Neural cell (in vitro differentiated cells): ENCODE results near the gene GMPR2. TPM values are rescaled to one million over a fixed set of nuclear protein-coding genes. Genes with fewer than 3 reads are reported as not detected.

Source experiments
- H2AFZ ChIP-seq: fragments of 200-600, 300-800 bp; sonication (generic), shearing (Covaris generic); 2 replicates; pipeline ENCODE4 v1.6.0; 2014; ENCODE audit warnings: low read depth, mild to moderate bottlenecking, antibody characterized with exemption, low read length, moderate library complexity
- H3F3A ChIP-seq: fragments of 200-600 bp; shearing (Covaris generic); 2 replicates; pipeline ENCODE4 v1.6.1; 2016; ENCODE audit warnings: mild to moderate bottlenecking, moderate library complexity, mixed read lengths, antibody characterized with exemption, low read length; ENCODE audit not compliant: insufficient read depth, poor library complexity, severe bottlenecking
- H3K27ac ChIP-seq: fragments of 200-600, 300-800 bp; sonication (generic), shearing (Covaris generic); 2 replicates; pipeline ENCODE4 v1.5.1; 2014; ENCODE audit warnings: mild to moderate bottlenecking, low read length, moderate library complexity
- H3K27me3 ChIP-seq: fragments of 300-800, 200-600 bp; sonication (generic), shearing (Covaris generic); 2 replicates; pipeline ENCODE4 v1.6.0; 2014; ENCODE audit warnings: mild to moderate bottlenecking, low read depth, low read length, moderate library complexity; ENCODE audit not compliant: insufficient read depth
- H3K36me3 ChIP-seq: fragments of 300-800, 200-600 bp; sonication (generic), shearing (Covaris generic); 2 replicates; pipeline ENCODE4 v1.5.1; 2014; ENCODE audit warnings: mild to moderate bottlenecking, antibody characterized with exemption, low read length, moderate library complexity; ENCODE audit not compliant: insufficient read depth
- H3K4me2 ChIP-seq: fragments of 300-800, 200-600 bp; sonication (generic), shearing (Covaris generic); 2 replicates; pipeline ENCODE4 v1.6.0; 2014; ENCODE audit warnings: mild to moderate bottlenecking, low read length
- H3K4me3 ChIP-seq: fragments of 300-800, 200-600 bp; sonication (generic), shearing (Covaris generic); 2 replicates; pipeline ENCODE4 v1.5.1; 2014; ENCODE audit warnings: mild to moderate bottlenecking, low read length, moderate library complexity
- H3K79me2 ChIP-seq: fragments of 200-600 bp; shearing (Covaris generic); replicated peaks from 2 replicates; pipeline ENCODE4 v1.6.0; 2014; ENCODE audit warnings: mild to moderate bottlenecking, low read length, moderate library complexity; ENCODE audit not compliant: insufficient read depth
- H3K9ac ChIP-seq: fragments of 300-800, 200-600 bp; sonication (generic), shearing (Covaris generic); 2 replicates; pipeline ENCODE4 v1.6.1; 2016; ENCODE audit warnings: mild to moderate bottlenecking, low read length, mixed read lengths
- H3K9me2 ChIP-seq: fragments of 200-600 bp; shearing (Covaris generic); 2 replicates; pipeline ENCODE4 v1.6.1; 2016; ENCODE audit warnings: mild to moderate bottlenecking, low read length, mixed read lengths; ENCODE audit not compliant: insufficient read depth
- H3K9me3 ChIP-seq: fragments of 200-600, 300-800 bp; sonication (generic), shearing (Covaris generic); 2 replicates; pipeline ENCODE4 v1.6.1; 2016; ENCODE audit warnings: mild to moderate bottlenecking, mixed run types, low read length, moderate library complexity, mixed read lengths
- H4K20me1 ChIP-seq: fragments of 200-600 bp; shearing (Covaris generic); 2 replicates; pipeline ENCODE4 v1.6.1; 2016; ENCODE audit warnings: mild to moderate bottlenecking, mixed run types; ENCODE audit not compliant: insufficient read depth
- EP300 ChIP-seq: fragments of 450-650 bp; conservative IDR thresholded peaks from 2 replicates; pipeline ENCODE4 v1.6.1; 2014; ENCODE audit warnings: antibody characterized with exemption, mild to moderate bottlenecking, moderate library complexity; ENCODE audit not compliant: poor library complexity, severe bottlenecking
- EZH2 ChIP-seq: fragments of 200-600, 300-800 bp; shearing (Covaris generic), sonication (generic); IDR thresholded peaks from 2 replicates; pipeline ENCODE4 v1.6.1; 2014; ENCODE audit warnings: antibody characterized with exemption, low read length, borderline replicate concordance, mild to moderate bottlenecking; ENCODE audit not compliant: insufficient read depth, poor library complexity, severe bottlenecking
- MXI1 ChIP-seq: fragments of 450-650 bp; conservative IDR thresholded peaks from 2 replicates; pipeline ENCODE4 v1.6.1; 2014; ENCODE audit warnings: antibody characterized with exemption, mild to moderate bottlenecking; ENCODE audit not compliant: poor library complexity, severe bottlenecking
- POLR2AphosphoS5 ChIP-seq: IDR thresholded peaks from 2 replicates; pipeline ENCODE4 v1.6.1; 2012
- RAD21 ChIP-seq: fragments of 450-650 bp; conservative IDR thresholded peaks from 2 replicates; pipeline ENCODE4 v1.6.1; 2014; ENCODE audit warnings: antibody characterized with exemption, mild to moderate bottlenecking, moderate library complexity
- SMC3 ChIP-seq: fragments of 450-650 bp; conservative IDR thresholded peaks from 2 replicates; pipeline ENCODE4 v1.6.1; 2014; ENCODE audit warnings: antibody characterized with exemption, mild to moderate bottlenecking, moderate library complexity; ENCODE audit not compliant: poor library complexity
- TAF1 ChIP-seq: IDR thresholded peaks from 2 replicates; pipeline ENCODE4 v1.6.1; 2012; ENCODE audit warnings: low read depth
- polyA plus RNA-seq: library from polyadenylated mRNA; depleted of rRNA; stranded (reverse); fragments of >200 nt; gene quantifications from 2 replicates; pipeline ENCODE4 v1.2.3, GENCODE V29; 2014
- TF ChIP-seq, protein P1 (sequence below): fragments of 450-650 bp; IDR thresholded peaks from 2 replicates; pipeline ENCODE4 v1.5.1; 2014; ENCODE audit warnings: antibody characterized with exemption, mild to moderate bottlenecking, moderate library complexity; ENCODE audit not compliant: poor library complexity, severe bottlenecking
- TF ChIP-seq, protein P2 (sequence below): IDR thresholded peaks from 2 replicates; pipeline ENCODE4 v1.6.1; 2012; ENCODE audit warnings: borderline replicate concordance

Gene GMPR2
- polyA plus RNA-seq, 1 donor from 2014 or later: 132 TPM

DNA sequence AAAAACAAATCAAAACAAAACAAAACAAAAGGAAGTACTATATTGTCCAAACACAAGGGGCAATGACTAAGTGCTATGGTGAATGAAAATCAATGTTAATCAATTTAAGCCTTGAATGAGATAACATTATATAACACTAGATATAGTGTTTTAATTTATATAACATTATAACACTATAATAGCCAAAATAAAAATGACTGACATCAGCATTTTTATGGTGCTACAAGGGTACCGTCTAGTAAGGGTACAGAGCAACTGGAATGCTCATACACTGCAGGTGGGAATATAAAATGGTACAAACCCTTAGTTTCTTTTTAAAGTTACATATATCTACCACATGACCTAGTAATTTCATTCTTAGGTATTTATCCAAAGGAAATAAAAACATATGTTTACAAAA lies 6.3 kb upstream of the GMPR2 start:
- Histone ChIP-seq H3K27ac (no peak overlapping the region), H3K9me3 (no peaks in the 10 kb centered on the region), H3K9ac (no peak overlapping the region), H3K4me3 (no peak overlapping the region), H3K79me2 (peaks cover 26% of the 10 kb centered on the region), H3K27me3 (no peaks in the 10 kb centered on the region), H3F3A (no peaks in the 10 kb centered on the region), H4K20me1 (no peaks in the 10 kb centered on the region), H3K9me2 (no peaks in the 10 kb centered on the region), H3K36me3 (no peaks in the 10 kb centered on the region), H3K4me2 (no peak overlapping the region), H2AFZ (no peak overlapping the region)
- TF ChIP-seq EZH2: no peak
- TF ChIP-seq, protein P1, sequence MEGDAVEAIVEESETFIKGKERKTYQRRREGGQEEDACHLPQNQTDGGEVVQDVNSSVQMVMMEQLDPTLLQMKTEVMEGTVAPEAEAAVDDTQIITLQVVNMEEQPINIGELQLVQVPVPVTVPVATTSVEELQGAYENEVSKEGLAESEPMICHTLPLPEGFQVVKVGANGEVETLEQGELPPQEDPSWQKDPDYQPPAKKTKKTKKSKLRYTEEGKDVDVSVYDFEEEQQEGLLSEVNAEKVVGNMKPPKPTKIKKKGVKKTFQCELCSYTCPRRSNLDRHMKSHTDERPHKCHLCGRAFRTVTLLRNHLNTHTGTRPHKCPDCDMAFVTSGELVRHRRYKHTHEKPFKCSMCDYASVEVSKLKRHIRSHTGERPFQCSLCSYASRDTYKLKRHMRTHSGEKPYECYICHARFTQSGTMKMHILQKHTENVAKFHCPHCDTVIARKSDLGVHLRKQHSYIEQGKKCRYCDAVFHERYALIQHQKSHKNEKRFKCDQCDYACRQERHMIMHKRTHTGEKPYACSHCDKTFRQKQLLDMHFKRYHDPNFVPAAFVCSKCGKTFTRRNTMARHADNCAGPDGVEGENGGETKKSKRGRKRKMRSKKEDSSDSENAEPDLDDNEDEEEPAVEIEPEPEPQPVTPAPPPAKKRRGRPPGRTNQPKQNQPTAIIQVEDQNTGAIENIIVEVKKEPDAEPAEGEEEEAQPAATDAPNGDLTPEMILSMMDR: no peak
- no peak for TF ChIP-seq TAF1
- no peak for TF ChIP-seq EP300
- TF ChIP-seq SMC3: no peak
- no peak for TF ChIP-seq POLR2AphosphoS5
- TF ChIP-seq RAD21: no peak
- TF ChIP-seq, protein P2, sequence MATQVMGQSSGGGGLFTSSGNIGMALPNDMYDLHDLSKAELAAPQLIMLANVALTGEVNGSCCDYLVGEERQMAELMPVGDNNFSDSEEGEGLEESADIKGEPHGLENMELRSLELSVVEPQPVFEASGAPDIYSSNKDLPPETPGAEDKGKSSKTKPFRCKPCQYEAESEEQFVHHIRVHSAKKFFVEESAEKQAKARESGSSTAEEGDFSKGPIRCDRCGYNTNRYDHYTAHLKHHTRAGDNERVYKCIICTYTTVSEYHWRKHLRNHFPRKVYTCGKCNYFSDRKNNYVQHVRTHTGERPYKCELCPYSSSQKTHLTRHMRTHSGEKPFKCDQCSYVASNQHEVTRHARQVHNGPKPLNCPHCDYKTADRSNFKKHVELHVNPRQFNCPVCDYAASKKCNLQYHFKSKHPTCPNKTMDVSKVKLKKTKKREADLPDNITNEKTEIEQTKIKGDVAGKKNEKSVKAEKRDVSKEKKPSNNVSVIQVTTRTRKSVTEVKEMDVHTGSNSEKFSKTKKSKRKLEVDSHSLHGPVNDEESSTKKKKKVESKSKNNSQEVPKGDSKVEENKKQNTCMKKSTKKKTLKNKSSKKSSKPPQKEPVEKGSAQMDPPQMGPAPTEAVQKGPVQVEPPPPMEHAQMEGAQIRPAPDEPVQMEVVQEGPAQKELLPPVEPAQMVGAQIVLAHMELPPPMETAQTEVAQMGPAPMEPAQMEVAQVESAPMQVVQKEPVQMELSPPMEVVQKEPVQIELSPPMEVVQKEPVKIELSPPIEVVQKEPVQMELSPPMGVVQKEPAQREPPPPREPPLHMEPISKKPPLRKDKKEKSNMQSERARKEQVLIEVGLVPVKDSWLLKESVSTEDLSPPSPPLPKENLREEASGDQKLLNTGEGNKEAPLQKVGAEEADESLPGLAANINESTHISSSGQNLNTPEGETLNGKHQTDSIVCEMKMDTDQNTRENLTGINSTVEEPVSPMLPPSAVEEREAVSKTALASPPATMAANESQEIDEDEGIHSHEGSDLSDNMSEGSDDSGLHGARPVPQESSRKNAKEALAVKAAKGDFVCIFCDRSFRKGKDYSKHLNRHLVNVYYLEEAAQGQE: no peak
- TF ChIP-seq MXI1: no peak

GRCh38 chr14:24228902-24229301 lies 3.8 kb upstream of the GMPR2 start:
- no peaks in the 10 kb centered on the region for H3K9me2 ChIP-seq

More at GRCh38 chr14:24228902-24229301, 3.8 kb upstream of the GMPR2 start:
- no peak overlapping the region for H3K4me3 ChIP-seq
- H3F3A ChIP-seq: no peaks in the 10 kb centered on the region
- no peak overlapping the region for H2AFZ ChIP-seq
- no peaks in the 10 kb centered on the region for H3K9me3 ChIP-seq
- no peaks in the 10 kb centered on the region for H3K27me3 ChIP-seq
- no peak overlapping the region for H3K4me2 ChIP-seq
- H3K36me3 ChIP-seq: no peaks in the 10 kb centered on the region
- H3K79me2 ChIP-seq: peaks cover 37% of the 10 kb centered on the region
- no peak overlapping the region for H3K9ac ChIP-seq
- TF ChIP-seq MXI1 (no peak), POLR2AphosphoS5 (no peak), EP300 (no peak), EZH2 (no peak), RAD21 (no peak), TAF1 (no peak), SMC3 (no peak)
- TF ChIP-seq, protein P2: no peak
- TF ChIP-seq, protein P1: no peak
- no peaks in the 10 kb centered on the region for H4K20me1 ChIP-seq
- H3K27ac ChIP-seq: no peak overlapping the region
